PC-9 (cell line): ENCODE results near the gene ADGRG2. TPM values are rescaled to one million over a fixed set of nuclear protein-coding genes. Genes with fewer than 3 reads are reported as not detected.

ENCODE experiments used
- BruUV-seq: library from RNA; stranded (reverse); fragments of 400-500 nt; replicated peaks from 2 replicates; lab custom pipeline; 2021; lab: Mats Ljungman, UMichigan
- CTCF ChIA-PET: fragments of 300-600 bp; sonication (Branson Sonifier 250); formaldehyde crosslinking; loops from one replicate; lab custom pipeline; 2022; ENCODE audit warnings: antibody characterized with exemption; lab: Charles Lee
- POLR2A ChIA-PET: fragments of 300-600 bp; sonication (Branson Sonifier 250); formaldehyde crosslinking; loops from one replicate; lab custom pipeline; 2022; ENCODE audit warnings: antibody characterized with exemption; ENCODE audit not compliant: unreplicated experiment; lab: Charles Lee
- DNase-seq, 2 experiments: peaks; one replicate each; pipeline versions ENCODE4 v3.0.0 to v3.0.0-alpha.2; 2015 to 2022; ENCODE audit warnings: mixed read lengths in 1 of 2
- H2AFZ ChIP-seq: fragments of 200-600 bp; sonication (generic); 2 replicates; pipeline ENCODE4 v1.8.1; 2017; ENCODE audit warnings: antibody characterized with exemption
- H3F3A ChIP-seq: fragments of 200-600 bp; sonication (generic); 2 replicates; pipeline ENCODE4 v1.8.1; 2017; ENCODE audit warnings: antibody characterized with exemption, mild to moderate bottlenecking, low read depth; ENCODE audit not compliant: insufficient read depth
- H3K27ac ChIP-seq: fragments of 200-600 bp; sonication (generic); 2 replicates; pipeline ENCODE4 v1.6.1; 2016; ENCODE audit warnings: mixed run types
- H3K27me3 ChIP-seq: fragments of 200-600 bp; sonication (generic); 2 replicates; pipeline ENCODE4 v1.6.1; 2016; ENCODE audit warnings: low read depth, mixed run types; ENCODE audit not compliant: insufficient read depth
- H3K36me3 ChIP-seq: fragments of 200-600 bp; sonication (generic); 2 replicates; pipeline ENCODE4 v1.6.1; 2016; ENCODE audit warnings: low read depth, mixed run types
- H3K4me1 ChIP-seq: fragments of 200-600 bp; sonication (generic); replicated peaks from 2 replicates; pipeline ENCODE4 v1.6.1; 2016; ENCODE audit warnings: mixed run types; ENCODE audit not compliant: insufficient read depth
- H3K4me2 ChIP-seq: fragments of 200-600 bp; sonication (generic); 2 replicates; pipeline ENCODE4 v1.6.1; 2017; ENCODE audit warnings: mixed run types
- H3K4me3 ChIP-seq: fragments of 200-600 bp; sonication (generic); 2 replicates; pipeline ENCODE4 v1.6.1; 2016; ENCODE audit warnings: mixed run types
- H3K79me2 ChIP-seq: fragments of 200-600 bp; sonication (generic); 2 replicates; pipeline ENCODE4 v1.6.1; 2017; ENCODE audit warnings: low read depth, mixed run types
- H3K9me2 ChIP-seq: fragments of 200-600 bp; sonication (generic); 2 replicates; pipeline ENCODE4 v1.8.1; 2017; ENCODE audit warnings: mild to moderate bottlenecking; ENCODE audit not compliant: insufficient read depth
- H3K9me3 ChIP-seq: fragments of 200-600 bp; sonication (generic); 2 replicates; pipeline ENCODE4 v1.8.1; 2016; ENCODE audit warnings: low read depth; ENCODE audit not compliant: insufficient read depth
- H4K20me1 ChIP-seq: fragments of 200-600 bp; sonication (generic); 2 replicates; pipeline ENCODE4 v1.8.1; 2017; ENCODE audit not compliant: insufficient read depth
- CTCF ChIP-seq: fragments of 200-600 bp; sonication (generic); conservative IDR thresholded peaks from 2 replicates; pipeline ENCODE4 v1.6.1; 2017; ENCODE audit warnings: mixed run types, antibody characterized with exemption, mild to moderate bottlenecking, moderate library complexity
- EZH2 ChIP-seq: fragments of 200-600 bp; sonication (generic); IDR thresholded peaks from 2 replicates; pipeline ENCODE4 v1.8.0; 2017; ENCODE audit warnings: antibody characterized with exemption, low read depth
- intact Hi-C: fragments of 100-400 bp; cut with micrococcal nuclease; formaldehyde crosslinking; loops from one replicate; pipeline ENCODE4 v1.10.0; 2022; ENCODE audit not compliant: unreplicated experiment
- total RNA-seq: library from RNA; stranded (reverse); gene quantifications from 2 replicates; pipeline ENCODE4 v1.2.3, GENCODE V29; 2021

ADGRG2 gene
- total RNA-seq, 1 experiment from 2014 or later = 0.22 TPM

GRCh38 chrX:19137067-19137466 is 14.8 kb upstream of the ADGRG2 start:
- Histone ChIP-seq H3K4me3 (no peak overlapping the region), H4K20me1 (no peaks in the 10 kb centered on the region), H3K27ac (no peak overlapping the region), H3K79me2 (no peaks in the 10 kb centered on the region), H3K27me3 (peaks cover 18% of the 10 kb centered on the region), H3K9me2 (no peaks in the 10 kb centered on the region), H3K36me3 (no peaks in the 10 kb centered on the region), H3F3A (no peaks in the 10 kb centered on the region), H2AFZ (no peak overlapping the region), H3K4me1 (no peaks in the 10 kb centered on the region), H3K4me2 (no peak overlapping the region), H3K9me3 (no peaks in the 10 kb centered on the region)
- BruUV-seq = no TSS peak
- intact Hi-C loops = no loop called here
- DNase-seq = no peak
- ChIA-PET CTCF (no interaction called here), POLR2A (no interaction called here)
- TF ChIP-seq CTCF (no peak), EZH2 (no peak)

- Histone ChIP-seq H3F3A (no peaks in the 10 kb centered on the region), H3K9me3 (no peaks in the 10 kb centered on the region), H3K4me2 (no peak overlapping the region), H3K36me3 (no peaks in the 10 kb centered on the region), H2AFZ (no peak overlapping the region), H3K4me3 (no peak overlapping the region), H3K4me1 (no peaks in the 10 kb centered on the region), H4K20me1 (no peaks in the 10 kb centered on the region), H3K79me2 (no peaks in the 10 kb centered on the region), H3K27ac (no peak overlapping the region), H3K27me3 (peaks cover 10% of the 10 kb centered on the region), H3K9me2 (no peaks in the 10 kb centered on the region)
- no peak for TF ChIP-seq EZH2
- no peak for TF ChIP-seq CTCF
- intact Hi-C loops = no loop called here
- ChIA-PET POLR2A (no interaction called here), CTCF (no interaction called here)
- BruUV-seq = no TSS peak
- DNase-seq = no peak
Measured at GRCh38 chrX:19133784-19134183, 11.5 kb upstream of the ADGRG2 start.

GRCh38 chrX:19133231-19133630 is 11.0 kb upstream of the ADGRG2 start:
- ChIA-PET CTCF (no interaction called here), POLR2A (no interaction called here)
- H3K4me2 ChIP-seq = no peak overlapping the region
- H3K27ac ChIP-seq = no peak overlapping the region
- intact Hi-C loops = no loop called here
- TF ChIP-seq EZH2 = no peak
- BruUV-seq = no TSS peak
- no peak overlapping the region for H3K4me3 ChIP-seq
- H3K27me3 ChIP-seq = peaks cover 9% of the 10 kb centered on the region
- no peaks in the 10 kb centered on the region for H3K36me3 ChIP-seq
- H3K9me2 ChIP-seq = no peaks in the 10 kb centered on the region
- no peaks in the 10 kb centered on the region for H3K4me1 ChIP-seq
- no peak for DNase-seq
- no peaks in the 10 kb centered on the region for H3K9me3 ChIP-seq
- H2AFZ ChIP-seq = no peak overlapping the region
- no peaks in the 10 kb centered on the region for H4K20me1 ChIP-seq
- H3F3A ChIP-seq = no peaks in the 10 kb centered on the region
- H3K79me2 ChIP-seq = no peaks in the 10 kb centered on the region

- Histone ChIP-seq H3K4me2 (no peak overlapping the region), H4K20me1 (no peaks in the 10 kb centered on the region), H2AFZ (no peak overlapping the region), H3F3A (no peaks in the 10 kb centered on the region), H3K79me2 (no peaks in the 10 kb centered on the region), H3K36me3 (no peaks in the 10 kb centered on the region), H3K27ac (no peak overlapping the region), H3K4me1 (no peaks in the 10 kb centered on the region), H3K4me3 (no peak overlapping the region), H3K9me2 (no peaks in the 10 kb centered on the region), H3K9me3 (no peaks in the 10 kb centered on the region), H3K27me3 (peaks cover under 1% of the 10 kb centered on the region; the same call in 1 of the 2 replicates)
- TF ChIP-seq CTCF (no peak), EZH2 (no peak)
- POLR2A ChIA-PET = no interaction called here
- no TSS peak for BruUV-seq
- no peak for DNase-seq
- CTCF ChIA-PET = no interaction called here
- intact Hi-C loops = no loop called here
Measured at GRCh38 chrX:19130628-19131027, 8.4 kb upstream of the ADGRG2 start.
